IPS-18a (cell line): ENCODE results near the gene GRK6.

Experiments
- H3K27ac ChIP-seq: one replicate; pipeline ENCODE4 v1.5.1; 2013; ENCODE audit warnings: low read length
- H3K27me3 ChIP-seq: one replicate; pipeline ENCODE4 v1.6.1; 2013; ENCODE audit warnings: mild to moderate bottlenecking, low read length; ENCODE audit not compliant: control insufficient read depth, insufficient read depth
- H3K36me3 ChIP-seq: one replicate; pipeline ENCODE4 v1.6.1; 2013; ENCODE audit warnings: low read depth, low read length; ENCODE audit not compliant: control insufficient read depth
- H3K4me1 ChIP-seq: one replicate; pipeline ENCODE4 v1.6.1; 2013; ENCODE audit warnings: low read depth, low read length; ENCODE audit not compliant: control insufficient read depth
- H3K4me3 ChIP-seq: one replicate; pipeline ENCODE4 v1.5.1; 2013; ENCODE audit warnings: low read length
- H3K9ac ChIP-seq: one replicate; pipeline ENCODE4 v1.6.1; 2013; ENCODE audit warnings: mild to moderate bottlenecking, low read length, moderate library complexity
- H3K9me3 ChIP-seq: one replicate; pipeline ENCODE4 v1.6.1; 2013; ENCODE audit warnings: low read depth, low read length; ENCODE audit not compliant: control insufficient read depth

Gene GRK6

DNA sequence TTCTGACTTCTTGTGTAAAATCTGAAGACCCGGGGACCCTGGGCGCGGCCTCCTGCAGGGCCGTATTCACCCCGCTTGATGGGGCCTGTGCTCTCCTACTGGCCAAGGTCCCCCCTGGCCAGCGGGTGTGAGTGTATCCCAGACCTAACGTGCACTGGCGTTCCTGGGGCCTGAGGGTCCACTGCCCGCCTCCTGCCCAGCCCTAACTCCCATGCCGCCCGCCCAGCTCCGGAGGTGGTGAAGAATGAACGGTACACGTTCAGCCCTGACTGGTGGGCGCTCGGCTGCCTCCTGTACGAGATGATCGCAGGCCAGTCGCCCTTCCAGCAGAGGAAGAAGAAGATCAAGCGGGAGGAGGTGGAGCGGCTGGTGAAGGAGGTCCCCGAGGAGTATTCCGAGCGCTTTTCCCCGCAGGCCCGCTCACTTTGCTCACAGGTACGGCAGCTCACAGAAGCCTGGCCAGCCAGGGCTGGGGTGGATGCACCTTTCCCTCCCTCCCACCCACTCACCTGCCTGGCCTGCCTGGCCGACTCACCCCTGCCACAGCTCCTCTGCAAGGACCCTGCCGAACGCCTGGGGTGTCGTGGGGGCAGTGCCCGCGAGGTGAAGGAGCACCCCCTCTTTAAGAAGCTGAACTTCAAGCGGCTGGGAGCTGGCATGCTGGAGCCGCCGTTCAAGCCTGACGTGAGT is 9.5 kb downstream of the GRK6 start:
- no peaks in the 10 kb centered on the region for H3K9me3 ChIP-seq
- H3K27me3 ChIP-seq, result no peaks in the 10 kb centered on the region
- H3K36me3 ChIP-seq, result peaks cover 34% of the 10 kb centered on the region
- no peak overlapping the region for H3K4me3 ChIP-seq
- H3K4me1 ChIP-seq, result peaks cover 3% of the 10 kb centered on the region
- H3K27ac ChIP-seq, result no peak overlapping the region
- H3K9ac ChIP-seq, result no peak overlapping the region

DNA sequence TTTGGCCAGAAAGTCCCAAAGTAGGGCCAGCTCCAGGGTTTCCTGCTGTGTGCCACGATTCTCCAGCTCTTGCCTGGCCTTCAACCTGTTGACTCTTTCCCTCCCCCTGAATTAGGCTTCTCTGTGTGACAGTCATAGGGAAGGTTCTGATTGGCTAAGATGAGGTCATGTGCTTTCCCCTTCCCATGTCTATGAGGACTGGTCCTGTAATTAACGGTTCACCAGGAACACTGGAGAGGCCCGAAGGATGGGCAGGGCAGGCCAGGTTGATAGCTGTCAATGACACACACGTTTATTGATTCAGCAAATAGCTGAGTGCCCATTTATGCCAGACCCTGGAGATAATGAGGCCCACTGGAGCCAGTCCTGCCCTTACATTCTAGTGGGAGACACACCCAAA is 11.1 kb downstream of the GRK6 start:
- peaks cover 31% of the 10 kb centered on the region for H3K36me3 ChIP-seq
- peaks cover 3% of the 10 kb centered on the region for H3K4me1 ChIP-seq
- no peaks in the 10 kb centered on the region for H3K27me3 ChIP-seq
- H3K4me3 ChIP-seq, result no peak overlapping the region
- no peak overlapping the region for H3K27ac ChIP-seq
- H3K9me3 ChIP-seq, result no peaks in the 10 kb centered on the region
- H3K9ac ChIP-seq, result no peak overlapping the region

DNA sequence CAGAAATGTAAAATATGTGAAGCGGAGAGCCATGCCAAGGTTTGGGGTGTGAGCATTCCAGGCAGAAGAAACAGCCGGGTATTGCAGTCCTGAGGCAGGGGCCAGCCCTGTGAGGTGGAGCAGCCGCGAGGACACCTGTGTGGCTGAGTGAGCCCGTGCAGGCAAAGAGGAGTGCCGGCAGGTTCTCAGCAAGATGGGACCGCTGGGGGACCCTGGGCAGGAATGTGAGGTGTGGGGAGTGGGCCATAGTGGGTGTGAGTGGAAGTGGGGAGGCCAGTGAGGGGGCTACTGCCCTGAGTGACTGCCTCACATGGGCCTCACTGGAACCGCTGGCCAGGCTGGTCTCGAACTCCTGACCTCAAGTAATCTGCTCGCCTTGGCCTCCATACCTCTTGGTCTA is 12.0 kb downstream of the GRK6 start:
- Histone ChIP-seq H3K27ac (no peak overlapping the region), H3K36me3 (peaks cover 22% of the 10 kb centered on the region), H3K9ac (no peak overlapping the region), H3K9me3 (no peaks in the 10 kb centered on the region), H3K27me3 (no peaks in the 10 kb centered on the region), H3K4me1 (peaks cover 3% of the 10 kb centered on the region), H3K4me3 (no peak overlapping the region)

DNA sequence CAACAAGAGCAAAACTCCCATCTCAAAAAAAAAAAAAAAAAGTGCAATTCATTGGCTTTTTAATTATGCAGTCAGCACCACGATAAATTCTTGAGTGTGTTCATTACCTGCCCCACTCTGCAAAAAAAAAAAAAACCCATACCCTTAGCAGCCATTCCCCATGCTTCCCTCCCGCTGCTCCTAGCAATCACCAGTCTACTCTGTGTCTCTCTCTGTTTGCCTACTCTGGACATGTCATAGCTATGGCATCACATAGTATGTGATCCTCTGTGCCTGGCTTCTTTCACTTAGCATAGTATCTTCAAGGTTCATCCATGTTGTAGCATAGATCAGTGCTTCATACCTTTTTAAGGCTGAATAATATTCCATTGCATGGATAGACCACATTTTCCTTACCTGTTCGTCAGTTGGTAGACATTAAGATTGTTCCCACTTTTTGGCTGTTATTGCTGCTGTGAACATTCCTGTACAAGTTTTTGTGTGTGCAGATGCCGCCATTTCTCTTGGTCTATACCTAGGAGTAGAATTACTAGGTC is 13.1 kb downstream of the GRK6 start:
- peaks cover 12% of the 10 kb centered on the region for H3K36me3 ChIP-seq
- no peaks in the 10 kb centered on the region for H3K9me3 ChIP-seq
- H3K4me3 ChIP-seq, result no peak overlapping the region
- H3K27ac ChIP-seq, result no peak overlapping the region
- H3K27me3 ChIP-seq, result no peaks in the 10 kb centered on the region
- H3K9ac ChIP-seq, result no peak overlapping the region
- H3K4me1 ChIP-seq, result peaks cover 3% of the 10 kb centered on the region

DNA sequence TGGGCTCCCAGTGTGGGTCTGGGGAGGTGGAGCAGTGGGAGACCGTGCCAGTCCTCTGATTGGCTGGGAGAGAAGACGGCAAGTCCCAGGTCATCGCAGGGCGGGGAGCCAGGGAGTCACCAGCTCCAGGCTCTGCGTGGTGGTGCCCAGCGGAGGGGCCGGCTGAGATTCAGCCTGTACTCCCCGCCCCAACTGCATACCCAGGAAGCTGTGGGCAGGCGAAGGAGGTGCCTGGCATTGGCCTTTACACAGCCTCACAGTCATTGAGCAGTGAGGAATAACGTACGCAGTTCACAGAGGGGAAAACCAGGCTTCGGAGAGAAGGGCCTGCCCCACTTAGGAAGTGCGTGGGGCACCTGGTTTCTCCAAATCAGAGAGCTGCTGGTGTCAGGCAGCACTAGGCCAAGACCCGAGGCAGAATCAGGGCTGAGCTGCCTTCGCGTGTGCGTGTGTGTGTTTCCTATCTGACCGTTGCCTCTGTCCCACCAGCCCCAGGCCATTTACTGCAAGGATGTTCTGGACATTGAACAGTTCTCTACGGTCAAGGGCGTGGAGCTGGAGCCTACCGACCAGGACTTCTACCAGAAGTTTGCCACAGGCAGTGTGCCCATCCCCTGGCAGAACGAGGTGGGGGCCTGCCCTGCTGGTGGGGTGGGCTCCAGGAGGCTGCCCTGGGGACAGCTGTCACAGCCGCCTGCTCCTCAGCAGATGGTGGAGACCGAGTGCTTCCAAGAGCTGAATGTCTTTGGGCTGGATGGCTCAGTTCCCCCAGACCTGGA is 13.9 kb downstream of the GRK6 start:
- Histone ChIP-seq H3K9ac (no peak overlapping the region), H3K36me3 (peaks cover 6% of the 10 kb centered on the region)

DNA sequence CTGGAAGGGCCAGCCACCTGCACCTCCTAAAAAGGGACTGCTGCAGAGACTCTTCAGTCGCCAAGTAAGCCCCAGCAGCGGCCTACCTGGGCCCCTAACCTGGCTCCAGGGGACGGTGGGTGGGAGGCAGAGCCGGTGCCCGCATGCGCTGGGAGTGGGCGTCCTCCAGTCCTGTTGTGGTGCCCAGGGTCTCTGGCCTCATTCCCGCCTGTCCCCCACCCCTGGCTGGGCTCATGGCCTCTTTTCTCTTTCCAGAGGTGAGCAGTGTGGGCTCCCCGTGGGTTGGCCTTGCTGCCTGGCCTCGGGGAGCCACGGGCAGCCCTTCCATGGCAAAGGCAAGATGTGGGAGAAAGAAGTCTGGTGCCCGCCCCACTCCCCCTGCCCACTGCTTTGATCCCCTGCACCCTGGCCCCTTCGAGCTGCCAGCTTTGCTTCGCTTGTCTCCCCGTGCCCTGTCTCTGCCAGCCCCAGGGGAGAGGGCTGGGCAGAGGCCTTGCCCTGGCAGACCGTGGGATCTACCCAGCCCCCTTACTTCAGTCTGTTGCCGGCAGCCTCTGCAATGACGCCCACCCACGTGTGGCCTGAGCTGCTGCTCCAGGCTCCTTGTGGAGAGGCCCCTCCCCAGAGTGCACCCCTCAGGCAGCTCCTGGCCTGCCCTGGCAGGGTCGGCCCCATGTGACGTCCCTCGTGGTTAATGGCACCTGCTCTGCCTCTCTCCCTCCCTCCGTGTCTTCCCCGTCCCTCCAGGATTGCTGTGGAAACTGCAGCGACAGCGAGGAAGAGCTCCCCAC is 14.7 kb downstream of the GRK6 start:
- peaks cover 3% of the 10 kb centered on the region for H3K36me3 ChIP-seq
- H3K9ac ChIP-seq, result no peak overlapping the region
- H3K27ac ChIP-seq, result no peak overlapping the region

More for the DNA sequence above, 13.9 kb downstream of the GRK6 start:
- H3K4me3 ChIP-seq, result no peak overlapping the region
- H3K9me3 ChIP-seq, result no peaks in the 10 kb centered on the region
- peaks cover 6% of the 10 kb centered on the region for H3K27me3 ChIP-seq
- no peak overlapping the region for H3K27ac ChIP-seq
- peaks cover 5% of the 10 kb centered on the region for H3K4me1 ChIP-seq

DNA sequence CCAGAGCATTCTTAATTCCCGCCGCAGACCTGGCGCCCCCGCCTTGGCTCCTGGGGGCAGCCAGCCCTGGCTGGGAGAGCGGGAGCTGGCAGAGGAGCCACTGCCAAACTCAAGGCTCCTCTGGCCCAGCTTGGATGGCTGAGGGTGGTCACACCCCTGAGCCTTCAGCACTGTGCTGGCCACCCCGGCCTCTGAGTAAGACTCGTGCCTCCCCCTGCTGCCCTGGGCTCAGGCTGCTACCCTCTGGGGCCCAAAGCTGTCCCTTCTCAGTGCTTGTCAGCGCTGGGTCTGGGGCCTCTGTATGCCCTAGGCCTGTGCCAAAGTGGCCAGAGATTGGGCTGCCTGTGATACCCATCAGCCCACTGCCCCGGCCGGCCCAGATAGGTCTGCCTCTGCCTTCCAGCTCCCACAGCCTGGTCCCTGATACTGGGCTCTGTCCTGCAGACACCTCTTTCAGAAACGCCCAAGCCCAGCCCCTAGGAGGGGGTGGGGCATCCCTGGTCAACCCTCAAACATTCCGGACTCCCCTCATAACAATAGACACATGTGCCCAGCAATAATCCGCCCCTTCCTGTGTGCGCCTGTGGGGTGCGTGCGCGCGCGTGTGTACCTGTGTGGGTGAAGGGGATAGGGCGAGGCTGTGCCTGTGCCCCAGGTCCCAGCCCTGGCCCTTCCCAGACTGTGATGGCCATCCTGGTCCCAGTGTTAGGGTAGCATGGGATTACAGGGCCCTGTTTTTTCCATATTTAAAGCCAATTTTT is 15.8 kb downstream of the GRK6 start:
- Histone ChIP-seq H3K27me3 (peaks cover 15% of the 10 kb centered on the region), H3K36me3 (peaks cover 1% of the 10 kb centered on the region), H3K27ac (no peak overlapping the region), H3K9me3 (no peaks in the 10 kb centered on the region), H3K4me3 (no peak overlapping the region), H3K4me1 (peaks cover 13% of the 10 kb centered on the region), H3K9ac (no peak overlapping the region)

More for the DNA sequence above, 14.7 kb downstream of the GRK6 start:
- H3K4me1 ChIP-seq, result peaks cover 13% of the 10 kb centered on the region
- H3K4me3 ChIP-seq, result no peak overlapping the region
- H3K27me3 ChIP-seq, result peaks cover 14% of the 10 kb centered on the region
- no peaks in the 10 kb centered on the region for H3K9me3 ChIP-seq

DNA sequence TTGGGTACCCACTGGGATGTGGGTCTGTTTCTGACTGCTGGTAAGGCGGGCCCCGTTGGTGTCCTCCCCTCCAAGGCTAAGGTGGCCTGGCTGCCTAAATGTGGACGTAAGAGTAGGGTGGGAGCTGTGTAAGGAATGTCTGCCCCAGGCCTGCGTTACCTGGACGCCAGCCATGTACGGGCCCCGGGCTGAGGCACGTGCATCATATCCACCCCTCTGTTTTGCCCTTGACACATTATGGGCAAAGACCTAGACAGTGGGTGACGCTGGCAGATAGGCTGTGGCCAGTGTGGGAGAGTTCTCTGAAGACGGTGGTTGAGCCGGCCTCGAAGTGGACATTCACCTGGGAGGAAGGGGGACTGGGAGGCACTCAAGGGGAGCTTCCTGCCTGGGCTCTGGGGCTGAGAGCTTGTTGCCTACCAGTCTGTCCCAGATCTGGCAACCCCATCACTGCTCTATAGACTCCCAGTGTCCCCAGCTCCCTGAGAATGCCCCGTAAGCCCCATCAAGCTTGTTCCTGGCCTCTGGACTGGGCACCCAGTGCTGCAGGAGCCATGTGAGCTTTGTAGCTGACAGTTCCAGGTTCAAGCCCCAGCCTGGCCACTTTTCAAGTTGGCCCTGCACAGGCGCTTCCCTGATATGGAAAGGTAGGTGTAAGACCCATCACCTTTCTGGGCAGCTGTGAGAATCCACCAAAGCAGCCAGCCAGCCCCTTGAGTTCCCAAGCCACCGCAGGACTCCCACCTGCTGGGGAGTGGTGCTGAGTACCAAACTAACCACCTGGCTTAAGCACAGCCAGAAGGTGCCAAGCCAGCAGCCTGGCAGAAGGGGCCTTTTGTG is 16.9 kb downstream of the GRK6 start:
- Histone ChIP-seq H3K4me3 (no peak overlapping the region), H3K4me1 (peaks cover 17% of the 10 kb centered on the region), H3K9me3 (no peaks in the 10 kb centered on the region), H3K36me3 (no peaks in the 10 kb centered on the region), H3K9ac (no peak overlapping the region), H3K27me3 (peaks cover 20% of the 10 kb centered on the region), H3K27ac (no peak overlapping the region)

DNA sequence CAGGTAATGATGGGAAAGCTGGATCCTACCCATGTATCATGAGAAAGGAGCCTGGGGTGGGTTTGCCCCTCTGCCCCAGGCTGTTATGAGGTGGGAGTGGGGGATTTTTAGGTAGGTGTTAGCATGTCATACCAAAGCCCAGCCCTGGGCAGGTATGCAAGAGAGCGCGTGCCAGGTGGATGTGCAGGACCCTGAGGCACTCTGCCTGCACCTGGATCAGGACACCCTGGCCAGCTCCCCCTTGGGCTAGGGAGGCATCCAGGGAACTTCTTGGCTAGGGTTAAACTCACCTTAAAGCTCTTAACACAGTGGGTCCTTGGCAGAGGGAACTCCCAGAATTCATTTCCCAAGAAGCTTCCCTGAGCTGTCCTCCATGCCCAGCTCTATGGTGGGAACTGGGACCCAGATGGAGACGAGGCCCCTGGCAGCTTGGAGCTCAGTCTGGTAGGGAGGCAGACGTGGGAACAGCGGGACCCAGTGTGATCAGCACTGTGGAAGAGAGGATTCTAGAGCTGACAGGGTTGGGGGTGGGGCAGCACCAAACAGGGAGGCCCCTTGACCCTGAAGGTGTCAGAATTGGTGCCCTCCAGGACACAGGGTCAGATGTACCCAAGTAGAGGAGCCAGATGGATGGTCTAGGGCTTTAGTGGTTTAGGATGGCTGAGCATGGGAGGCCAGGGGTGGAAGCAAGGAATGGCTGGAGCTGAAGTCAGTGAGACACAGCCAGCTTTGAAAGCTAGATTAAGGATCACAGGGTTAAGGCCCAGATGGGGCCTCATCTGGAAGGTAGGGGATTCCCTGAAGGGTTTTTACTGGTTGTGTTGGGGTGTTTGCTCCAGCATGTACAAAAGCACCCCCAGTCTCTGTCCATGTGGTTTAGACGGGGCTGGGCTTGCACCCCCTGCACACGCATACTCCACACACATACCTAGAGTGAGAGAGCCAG is 17.9 kb downstream of the GRK6 start:
- Histone ChIP-seq H3K9me3 (no peaks in the 10 kb centered on the region), H3K9ac (no peak overlapping the region), H3K4me3 (no peak overlapping the region), H3K36me3 (no peaks in the 10 kb centered on the region), H3K27ac (no peak overlapping the region), H3K27me3 (peaks cover 26% of the 10 kb centered on the region), H3K4me1 (peaks cover 17% of the 10 kb centered on the region)
